GM18867 (cell line): ENCODE data around the gene ZNF236.
"Not testable (repeated sequence)": the region's sequence is repeated elsewhere in the genome, so short reads cannot be mapped to it uniquely, and the experiment has no call there.

Experiments used
- ATAC-seq: cut with Tn5 transposase; IDR thresholded peaks from one replicate; pipeline ENCODE4 v1.9.1; 2021; ENCODE audit warnings: mild to moderate bottlenecking, moderate library complexity; ENCODE audit not compliant: unreplicated experiment

The ZNF236 gene

DNA sequence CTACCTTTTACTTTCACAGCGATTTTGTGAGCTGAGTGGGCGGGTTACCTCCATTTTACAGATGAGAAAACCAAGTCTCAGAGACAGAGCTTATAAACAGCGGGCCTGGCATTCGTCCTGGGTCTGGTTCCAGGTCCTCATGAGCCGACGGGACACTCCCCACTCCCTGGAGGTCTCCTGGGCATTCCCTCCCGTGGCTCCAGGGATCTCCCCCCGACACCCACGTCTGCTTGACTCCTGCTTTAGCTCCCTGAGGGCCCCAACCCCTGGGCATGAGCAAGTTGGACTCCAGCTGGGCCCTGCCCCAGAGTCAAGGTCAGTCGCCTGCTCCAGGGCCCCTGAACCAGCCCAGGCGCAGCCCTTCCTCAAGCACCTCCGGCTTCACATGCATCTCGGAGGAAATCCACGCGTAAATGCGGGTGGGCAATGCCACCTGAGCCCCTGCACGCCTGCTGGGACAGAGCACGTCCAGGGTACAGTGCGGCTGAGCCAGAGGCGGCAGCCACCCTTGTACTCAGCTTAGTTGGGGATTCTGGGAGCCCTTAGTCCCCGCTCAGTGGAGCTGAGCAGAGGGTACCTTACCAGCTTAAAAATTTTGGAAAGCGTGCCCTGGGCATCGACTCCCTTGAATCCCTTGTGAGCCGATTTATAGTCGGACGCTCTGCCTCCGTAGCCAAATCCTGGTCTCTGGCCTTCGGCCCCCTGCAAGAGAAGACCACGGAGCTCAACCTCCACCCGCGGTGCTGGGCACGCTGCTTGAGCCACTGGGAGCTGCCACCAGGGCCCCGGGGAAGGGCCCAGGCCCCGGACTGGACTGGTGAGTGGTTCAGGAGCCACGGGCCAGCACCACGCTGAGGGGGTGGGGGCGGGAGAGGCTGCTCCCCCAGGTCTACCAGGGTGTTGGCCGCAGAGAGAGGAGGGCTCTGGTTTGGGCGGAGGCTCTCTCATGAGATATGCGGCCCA, 162.1 kb downstream of the ZNF236 start:
- no peak for ATAC-seq

DNA sequence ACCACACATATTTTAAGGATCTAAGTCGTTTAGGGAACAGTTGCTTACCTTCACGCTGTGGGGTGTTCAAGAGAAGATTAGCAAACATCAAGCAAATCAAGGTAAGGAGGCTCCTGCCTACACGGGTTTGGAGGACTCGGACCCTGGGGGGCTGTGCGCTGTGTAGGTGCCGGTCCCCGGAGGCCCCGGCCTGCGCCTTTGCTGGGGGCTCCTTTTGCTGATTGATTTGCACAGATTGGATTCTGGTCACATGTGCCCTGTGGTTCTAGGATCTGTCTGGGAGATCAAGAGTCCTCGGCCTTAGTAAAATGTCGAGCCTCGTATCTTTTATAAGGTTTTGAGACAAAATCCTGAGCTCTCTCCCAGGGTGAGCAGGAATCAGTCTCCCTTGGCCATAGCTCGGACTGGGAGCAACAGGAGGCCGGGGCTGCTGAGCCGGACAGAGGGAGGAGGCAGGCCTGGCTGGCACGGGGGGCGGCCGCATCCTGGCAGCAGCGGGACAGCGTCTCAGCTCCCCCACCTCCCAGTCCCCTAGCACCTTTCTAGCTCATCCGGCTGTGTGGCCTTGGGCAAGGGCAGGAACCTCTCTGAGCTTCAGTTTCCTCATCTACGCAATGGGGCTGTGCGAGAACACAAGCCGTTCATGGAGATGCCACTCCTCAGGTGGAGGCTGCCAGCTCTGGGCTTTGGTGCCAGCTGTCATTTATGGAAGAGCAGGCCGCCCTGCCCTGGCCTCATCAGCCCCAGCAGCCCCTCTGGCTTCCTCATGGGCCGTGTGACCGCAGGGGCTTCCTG, 163.0 kb downstream of the ZNF236 start:
- ATAC-seq, result no peak

DNA sequence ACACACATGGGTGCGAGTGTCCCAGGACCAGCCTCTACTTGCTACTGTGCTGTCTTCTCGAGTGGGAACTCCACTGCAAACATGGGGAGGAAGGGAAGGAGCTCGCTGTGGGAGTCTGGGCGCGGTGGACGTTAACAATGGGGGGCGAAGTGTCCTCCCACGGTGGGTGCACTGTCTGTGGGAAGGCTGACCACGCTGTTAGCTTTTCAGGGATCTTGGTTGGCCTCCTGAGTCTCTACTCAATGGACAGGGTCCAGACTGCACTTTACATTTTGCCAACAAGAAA, 163.5 kb downstream of the ZNF236 start:
- ATAC-seq, result no peak

DNA sequence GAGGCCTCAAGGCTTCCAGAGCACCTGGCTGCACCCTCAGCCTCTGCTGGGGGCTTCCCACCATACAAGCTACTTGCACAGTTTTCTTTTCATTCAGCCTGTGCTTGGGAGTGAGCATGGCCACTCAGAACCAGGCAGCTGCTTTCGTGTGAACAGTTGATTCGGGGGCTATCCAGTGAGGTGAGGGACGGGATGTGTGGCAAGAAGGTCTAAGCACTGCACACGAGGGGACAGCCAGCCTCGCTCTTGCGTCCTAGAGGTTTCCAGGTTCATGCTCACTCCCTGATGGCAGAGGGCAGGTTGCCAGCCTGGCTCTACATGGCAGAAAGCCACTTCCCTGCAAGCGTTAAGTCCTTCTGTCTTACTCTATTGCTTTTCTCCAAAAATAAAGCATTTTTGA, 164.0 kb downstream of the ZNF236 start:
- no peak for ATAC-seq

DNA sequence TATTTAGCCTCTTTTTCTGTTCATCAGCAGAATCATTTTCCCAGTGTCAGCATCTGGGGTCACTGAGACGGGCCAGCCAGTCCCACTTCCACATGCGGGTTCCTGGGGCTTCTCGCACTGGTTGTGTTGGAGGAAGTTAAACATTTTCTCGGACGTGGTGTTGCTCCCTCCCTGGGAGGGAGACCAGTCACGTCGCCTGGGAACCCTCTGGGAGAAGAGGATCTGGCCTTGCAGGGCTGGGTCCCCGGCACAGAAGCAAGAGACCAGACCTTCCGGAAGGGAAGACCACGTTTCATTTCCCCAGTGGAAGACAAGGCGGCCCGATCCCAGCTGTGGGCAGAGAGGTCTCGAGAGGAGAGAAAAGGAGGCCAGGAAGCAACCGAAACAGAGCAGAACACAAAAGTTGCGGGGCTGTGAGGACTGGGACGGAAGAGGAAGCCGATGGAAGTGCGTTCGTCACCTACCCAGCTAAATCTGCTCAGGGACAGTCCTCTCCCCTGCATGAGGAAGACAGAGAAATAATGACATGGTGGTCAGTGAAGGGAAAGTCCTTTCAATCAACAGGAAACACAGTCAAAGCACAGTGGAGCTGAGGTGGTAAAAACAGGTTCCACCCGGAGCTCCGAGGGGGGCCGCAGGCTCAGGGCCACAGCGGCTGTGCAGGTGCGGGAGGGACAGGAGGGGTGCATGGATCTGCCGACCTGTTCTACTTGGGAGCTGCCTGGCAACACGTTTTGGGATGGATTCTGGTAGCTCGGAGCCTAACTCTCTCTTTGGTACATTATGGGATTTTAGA, 165.9 kb downstream of the ZNF236 start:
- no peak for ATAC-seq

DNA sequence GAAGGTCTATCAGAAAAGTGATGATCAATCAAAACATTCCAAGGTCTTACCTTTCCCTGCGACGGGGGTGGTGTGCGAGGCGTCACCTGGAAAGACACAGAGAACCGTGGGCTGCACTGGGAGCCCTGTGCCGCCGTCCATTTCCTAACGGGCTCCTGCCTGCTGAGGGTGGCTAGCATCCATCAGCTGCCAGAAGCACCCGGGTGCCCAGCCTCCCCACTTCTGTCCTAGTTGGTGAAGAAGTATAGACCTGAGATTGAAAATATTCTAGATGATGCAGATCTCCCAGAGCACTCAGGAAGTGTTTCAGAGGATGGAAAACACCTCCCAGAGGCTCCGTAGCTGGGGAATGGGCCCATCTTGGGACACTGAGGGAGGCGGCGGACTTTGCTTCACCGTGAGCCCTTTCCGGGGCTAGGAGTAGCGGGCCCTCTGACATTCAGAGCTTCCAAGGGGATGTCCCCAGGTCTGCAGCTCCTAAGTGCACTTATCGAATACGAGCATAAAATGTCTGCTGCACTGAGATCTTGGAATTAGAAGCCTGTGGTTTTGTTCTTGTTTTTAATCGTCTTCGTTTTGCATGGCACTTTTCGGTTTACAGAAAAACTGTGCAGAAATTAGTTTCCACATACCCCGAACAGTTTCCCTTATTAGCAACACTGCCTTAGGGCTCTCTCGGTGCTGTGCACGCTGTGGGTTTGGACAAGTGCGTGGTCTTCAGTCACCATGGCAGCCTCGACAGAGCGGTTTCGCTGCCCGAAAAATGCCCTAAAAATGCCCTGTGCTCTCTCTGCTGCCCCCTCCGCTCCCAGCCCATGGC, 166.7 kb downstream of the ZNF236 start:
- ATAC-seq, result peak; percentile 53

DNA sequence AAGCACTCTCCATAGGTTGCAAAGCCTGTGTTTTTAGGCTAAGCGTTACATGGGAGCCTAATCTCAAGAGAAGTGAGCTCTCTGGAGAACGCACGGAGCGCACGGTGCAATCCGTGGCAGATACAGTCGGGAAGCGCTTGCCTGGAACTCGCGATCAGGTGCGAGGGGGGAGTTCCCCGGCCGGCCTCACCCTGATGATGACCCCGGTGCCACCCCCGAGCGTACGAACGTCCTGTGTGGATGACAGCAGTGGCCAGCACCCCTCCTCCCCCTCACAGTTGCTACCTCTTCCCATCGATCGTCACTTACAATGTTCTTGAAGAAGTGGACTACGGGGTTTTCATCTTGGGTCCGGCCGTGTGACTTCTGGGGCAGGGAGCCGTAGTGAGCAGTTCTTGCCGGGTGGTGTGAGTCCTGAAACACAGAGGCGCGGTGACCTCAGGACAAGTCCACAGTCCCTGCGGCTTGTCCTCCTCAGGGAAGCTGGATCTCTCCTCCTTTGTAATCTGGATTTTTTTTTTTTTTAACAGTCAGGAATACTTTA, 167.4 kb downstream of the ZNF236 start:
- ATAC-seq, result peak; percentile 5

DNA sequence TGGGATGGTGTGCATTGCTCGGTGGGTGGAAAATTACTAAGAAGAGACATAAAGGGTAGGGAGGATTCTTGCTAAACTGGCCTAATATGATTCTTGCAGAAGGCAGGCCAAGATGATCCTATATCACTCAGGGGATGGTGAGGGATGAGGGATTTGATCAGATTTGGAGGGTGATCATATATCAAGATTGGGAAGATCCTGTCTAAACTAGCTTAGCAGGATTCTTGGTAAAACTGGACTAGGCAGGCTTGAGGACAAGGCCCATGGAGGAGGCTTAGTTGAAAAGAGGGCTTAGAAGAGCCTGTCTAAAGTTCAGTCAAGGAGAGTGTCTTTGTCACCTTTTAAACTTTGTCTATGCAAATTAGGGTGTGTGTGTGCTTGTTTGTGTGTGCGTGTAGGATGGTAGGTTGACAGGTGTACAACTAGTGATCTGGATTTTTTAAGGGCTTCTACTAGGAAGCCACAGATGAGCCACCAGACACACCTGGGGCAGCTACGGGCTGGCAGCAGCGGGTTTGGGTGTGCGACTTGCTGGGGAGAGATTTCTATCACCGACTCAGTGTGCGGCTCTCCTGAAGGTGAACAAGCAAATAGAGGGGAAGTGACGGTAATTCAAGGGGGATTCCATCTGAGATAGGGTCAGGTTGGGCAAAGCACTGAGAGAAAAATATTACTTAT, 168.1 kb downstream of the ZNF236 start:
- not testable (repeated sequence) for ATAC-seq

DNA sequence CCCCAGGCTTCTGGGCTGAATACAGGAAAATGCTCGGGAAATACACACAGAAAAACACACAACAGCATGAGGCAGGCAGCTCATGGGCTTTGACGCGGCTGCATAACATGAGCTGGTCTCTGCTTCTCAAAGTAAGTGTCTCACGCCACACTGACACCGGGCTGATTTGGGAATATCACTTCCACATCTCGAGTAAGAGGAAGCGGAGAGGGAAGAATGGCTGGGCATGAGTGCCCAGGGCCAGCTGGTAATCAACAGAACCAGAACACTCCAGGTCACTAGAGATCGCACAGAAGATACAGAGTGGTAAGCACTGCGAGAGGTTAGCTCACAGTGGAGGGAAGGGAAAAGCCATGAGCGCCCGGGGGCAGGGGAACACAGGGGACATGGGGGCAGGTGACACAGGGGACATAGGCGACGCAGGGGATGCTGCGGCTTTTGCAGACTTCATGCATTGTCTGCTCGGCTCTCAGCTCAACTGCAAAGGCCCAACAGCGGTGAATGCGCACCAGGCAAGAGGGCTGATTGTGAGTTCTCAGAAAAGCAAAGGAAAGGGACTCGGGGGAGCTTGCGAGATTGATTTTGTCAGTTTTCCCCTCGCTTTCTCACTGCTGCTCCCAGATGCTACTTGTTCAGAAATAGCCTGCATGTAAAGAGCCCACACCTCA, 168.8 kb downstream of the ZNF236 start:
- no peak for ATAC-seq

DNA sequence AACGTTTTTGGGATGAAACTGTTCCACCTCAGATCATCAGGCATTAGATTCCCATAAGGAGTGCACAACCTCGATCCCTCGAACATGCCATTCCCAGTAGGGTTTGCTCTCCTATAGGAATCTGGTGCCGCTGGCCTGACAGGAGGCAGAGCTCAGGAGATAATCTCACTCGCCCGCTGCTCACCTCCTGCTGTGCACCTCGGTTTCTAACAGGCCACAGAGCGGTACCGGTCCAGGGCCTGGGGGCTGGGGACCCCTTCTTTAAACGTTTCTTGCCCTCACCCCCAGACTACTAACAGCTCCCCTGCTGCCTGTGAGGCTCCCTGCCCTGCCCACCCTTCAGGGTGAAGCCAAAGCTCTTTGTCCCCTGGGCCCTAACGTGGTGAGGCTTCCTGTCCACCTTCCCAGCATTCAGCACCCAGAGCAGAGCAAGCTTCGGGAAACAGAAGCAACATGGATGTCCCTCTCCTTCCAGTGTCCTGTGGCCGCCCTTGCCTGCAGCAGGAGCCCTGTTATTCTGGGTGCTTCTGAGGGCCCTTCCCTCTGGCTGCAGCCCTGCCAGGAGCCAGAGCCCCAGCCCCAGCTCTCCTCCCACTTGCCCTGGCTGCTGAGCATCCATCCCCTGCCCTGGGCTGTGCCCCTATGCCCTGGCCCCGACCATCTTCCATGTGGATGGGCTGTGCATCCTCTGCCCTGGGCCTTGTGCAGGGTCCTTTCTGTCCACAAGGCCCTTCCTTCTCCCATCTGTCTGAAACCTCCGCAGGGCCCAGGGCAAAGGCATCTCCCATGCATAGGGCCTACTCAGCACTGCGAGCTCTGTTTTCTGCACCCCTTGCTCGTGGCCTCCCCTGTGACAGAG, 170.1 kb downstream of the ZNF236 start:
- ATAC-seq, result no peak

DNA sequence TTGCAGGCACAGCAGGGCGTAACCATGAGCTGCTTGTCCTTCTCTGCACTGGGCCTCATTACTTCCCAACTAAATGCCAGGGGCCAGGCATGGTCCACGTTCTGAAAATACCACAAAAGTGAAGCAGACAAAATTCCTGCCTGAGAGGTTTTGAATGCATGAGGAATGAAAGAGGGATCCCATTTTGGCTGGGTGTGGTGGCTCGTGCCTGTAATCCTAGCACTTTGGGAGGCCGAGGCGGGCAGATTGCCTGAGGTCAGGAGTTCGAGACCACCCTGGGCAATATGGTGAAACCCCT, 170.7 kb downstream of the ZNF236 start:
- no peak for ATAC-seq

DNA sequence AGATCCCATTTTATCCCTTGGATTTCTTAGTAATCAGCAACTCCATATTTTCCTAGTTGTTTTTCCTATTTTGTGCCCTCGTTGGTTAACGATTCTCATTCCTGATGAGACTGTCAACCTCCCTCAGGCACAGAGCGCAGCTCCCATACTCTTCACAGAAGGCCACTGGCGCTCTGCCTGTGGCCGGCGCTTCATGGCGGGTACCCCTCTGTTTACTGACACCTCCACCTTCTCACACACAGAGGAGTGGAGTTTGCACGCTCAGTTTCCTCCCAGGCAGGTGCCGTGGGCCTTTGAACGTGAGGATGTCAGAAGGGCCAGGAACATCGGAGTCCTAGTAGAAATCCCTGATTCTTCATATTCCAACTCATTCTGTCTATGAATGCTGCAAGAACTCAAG, 171.2 kb downstream of the ZNF236 start:
- ATAC-seq, result no peak

DNA sequence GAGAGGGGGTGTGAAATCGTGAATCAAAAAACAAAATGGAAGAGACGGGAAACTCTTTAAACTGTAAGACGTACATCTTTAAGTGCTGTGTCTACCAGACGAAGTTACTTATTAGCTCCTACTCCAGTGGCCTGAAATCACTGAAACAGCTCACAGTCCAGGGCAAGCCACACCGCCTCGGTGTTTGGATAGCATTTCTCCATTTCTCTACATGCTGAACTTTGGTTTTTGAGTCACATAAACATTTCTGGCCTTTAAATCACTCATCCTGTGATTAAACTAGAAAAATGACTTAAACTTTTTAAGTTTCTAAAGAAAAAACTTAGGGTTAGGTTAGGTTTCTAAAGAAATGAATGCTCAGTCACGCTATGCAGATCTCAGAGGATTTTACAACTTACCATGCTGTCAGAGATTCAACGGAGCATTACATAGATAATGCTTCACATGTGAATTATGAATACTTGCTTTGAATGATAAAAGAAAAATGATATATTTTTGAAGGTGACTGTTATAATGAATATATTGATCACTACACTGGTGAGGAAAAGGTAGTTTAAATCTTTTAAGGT, 171.8 kb downstream of the ZNF236 start:
- no peak for ATAC-seq

DNA sequence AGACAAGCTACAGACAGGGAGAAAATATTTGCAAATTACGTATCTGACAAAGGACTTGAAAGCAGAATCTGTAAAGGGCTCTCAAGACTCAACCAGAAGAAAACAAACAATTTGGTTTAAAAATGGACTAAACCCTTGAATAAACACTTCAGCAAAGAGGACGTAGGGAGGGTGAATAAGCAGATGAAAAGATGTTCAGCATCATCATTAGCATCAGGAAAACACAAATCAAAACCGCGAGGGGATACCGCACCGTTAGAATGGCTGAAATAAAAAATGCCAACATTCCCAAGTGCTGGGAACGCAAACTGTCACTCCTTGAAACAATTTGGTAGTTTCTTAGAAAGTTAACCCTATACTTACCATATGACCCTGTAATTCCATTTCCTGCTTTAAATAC, 173.5 kb downstream of the ZNF236 start:
- ATAC-seq, result no peak

DNA sequence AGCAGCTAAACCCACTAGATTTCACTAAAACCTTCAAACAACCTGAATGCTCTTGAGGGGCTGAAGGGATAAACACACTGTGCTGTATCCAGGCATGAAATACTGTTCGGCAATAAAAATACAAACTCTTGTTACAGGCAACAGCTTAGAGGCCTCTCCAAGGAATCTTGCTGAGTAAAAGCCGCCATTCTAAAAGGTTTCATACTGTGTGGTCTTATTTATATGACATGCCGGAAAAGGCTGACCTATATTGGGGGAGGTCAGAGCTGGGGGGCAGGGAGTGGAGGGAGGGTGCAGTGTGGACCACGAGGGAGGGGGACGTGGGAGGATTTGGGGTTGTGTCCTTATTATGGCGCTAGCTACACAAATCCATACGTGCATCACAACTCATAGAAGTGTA, 174.1 kb downstream of the ZNF236 start:
- no peak for ATAC-seq

DNA sequence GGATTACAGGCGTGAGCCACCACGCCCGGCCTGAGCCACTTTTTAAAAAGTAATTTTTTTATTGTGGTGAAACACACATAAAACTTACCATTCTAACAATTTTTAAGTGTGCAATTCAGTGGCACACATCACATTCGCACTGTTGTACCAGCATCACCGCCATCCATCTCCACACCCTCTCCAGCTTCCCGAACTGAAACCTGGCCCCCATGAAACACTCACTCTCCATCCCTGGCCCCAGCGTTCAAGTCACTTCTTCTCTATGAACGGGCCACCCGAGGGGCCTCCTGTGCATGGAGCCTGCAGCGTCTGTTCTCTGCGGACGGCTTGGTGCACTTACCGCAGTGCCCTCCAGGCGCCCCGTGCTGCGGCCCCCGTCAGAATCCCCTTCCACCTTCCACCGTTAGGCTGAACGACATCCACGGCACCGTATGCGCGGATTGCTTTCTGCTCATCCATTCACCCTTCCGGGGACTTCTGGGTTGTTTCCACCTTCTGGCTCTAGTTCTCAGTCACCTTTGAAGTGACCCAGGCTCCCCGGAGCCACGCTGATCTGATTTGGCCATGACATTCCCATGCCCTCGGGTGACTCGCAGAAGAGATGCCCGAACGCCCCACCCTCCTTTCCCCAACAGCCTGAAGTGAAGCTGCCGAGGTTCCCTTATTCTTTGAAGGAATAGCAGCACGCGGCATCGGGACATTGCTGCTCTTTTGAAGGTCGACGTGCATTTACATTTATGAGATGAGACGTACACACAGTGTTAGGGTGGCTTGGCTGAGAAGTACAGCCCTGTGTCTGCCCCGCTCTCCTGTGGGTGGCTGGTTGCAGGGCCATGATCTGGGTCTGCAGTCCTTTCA, 175.8 kb downstream of the ZNF236 start:
- no peak for ATAC-seq

DNA sequence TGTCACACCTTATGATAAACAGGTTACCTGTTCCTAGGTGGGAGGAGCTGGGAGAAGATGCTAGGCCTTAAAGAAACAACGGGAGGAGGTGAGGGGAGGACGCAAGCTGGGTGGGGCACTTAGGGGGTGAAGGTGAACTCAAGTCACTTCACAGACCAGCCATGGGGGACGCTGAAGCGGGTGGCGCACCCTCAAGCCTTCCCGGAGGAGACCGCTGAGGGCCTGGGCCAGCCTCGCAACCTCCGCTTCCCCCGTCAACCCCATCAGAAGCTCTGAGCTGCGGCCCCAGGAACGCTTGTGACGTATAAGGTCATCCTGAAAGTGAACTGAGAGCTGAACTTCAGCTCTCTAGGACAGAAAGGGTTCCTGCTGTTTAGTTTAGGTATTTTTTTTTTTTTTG, 176.7 kb downstream of the ZNF236 start:
- no peak for ATAC-seq
